GM18505 (cell line): ENCODE data around the gene NTSR1.

Source experiments
- ATAC-seq: cut with Tn5 transposase; IDR thresholded peaks from one replicate; pipeline ENCODE4 v1.9.1; 2021; ENCODE audit not compliant: unreplicated experiment
- POLR2A ChIP-seq: IDR thresholded peaks from 4 replicates; pipeline ENCODE4 v1.6.1; 2011; ENCODE audit warnings: borderline replicate concordance; ENCODE audit not compliant: insufficient read depth, insufficient read length; ENCODE audit errors: extremely low read depth

The NTSR1 gene

DNA sequence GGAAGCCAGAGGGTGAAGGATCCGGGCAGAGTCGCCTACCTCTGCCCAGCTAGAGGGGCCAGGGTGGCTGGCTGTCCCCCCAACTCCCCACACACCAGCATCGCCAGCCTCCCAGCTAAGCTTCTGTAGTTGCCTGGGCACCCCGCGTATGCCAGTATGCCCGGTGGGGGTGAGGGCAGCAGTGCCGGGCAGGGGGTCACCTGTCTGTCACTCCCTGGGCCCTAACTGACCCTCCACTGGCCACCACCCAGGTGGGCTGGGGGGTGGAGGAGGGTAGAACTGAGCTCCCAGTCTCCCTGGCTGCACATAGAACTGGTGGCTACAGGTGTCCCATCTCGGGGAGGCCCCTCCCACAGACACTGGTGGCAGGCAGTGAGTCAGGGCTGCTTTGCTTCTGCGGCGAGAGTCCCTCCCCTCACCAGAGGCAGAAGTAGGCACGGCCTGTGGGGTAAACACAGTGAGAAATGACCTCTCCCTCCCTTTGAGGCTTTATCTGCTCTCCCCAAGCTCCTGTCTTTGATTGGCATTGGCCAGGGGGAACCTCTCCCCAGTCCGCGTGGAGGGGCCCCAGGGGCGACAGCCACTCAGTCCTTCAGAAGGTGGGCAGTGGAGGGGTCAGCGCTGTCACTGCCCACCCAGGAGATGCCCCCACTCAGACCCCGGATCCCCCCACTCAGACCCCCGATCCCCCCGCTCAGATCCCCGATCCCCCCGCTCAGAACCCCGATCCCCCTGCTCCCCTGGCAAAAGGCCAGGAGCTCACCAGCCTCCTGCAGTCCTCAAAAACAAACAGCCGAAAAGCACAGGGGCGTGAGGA lies 2.5 kb downstream of the NTSR1 start:
- ATAC-seq = no peak
- no peak for TF ChIP-seq POLR2A

DNA sequence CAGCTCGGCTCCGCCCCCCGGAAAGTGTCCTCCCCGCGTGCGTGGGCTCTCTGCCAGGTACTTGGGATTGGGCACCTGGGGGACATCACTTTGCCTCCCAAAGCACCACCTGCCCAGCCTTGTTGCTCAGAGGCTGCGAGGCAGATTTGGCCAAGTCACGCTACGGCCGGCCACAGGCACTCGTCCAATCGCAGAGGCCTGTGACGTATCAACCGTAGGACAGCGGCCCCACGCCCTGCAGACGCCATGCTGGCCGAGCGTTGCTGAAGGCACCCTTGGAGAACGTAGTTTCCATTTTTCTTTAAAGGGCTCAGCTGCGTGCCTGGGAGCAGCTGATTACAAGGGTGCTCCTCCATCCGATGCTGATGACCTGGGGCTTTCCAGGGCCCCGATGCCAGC lies 3.1 kb downstream of the NTSR1 start:
- no peak for TF ChIP-seq POLR2A
- no peak for ATAC-seq

DNA sequence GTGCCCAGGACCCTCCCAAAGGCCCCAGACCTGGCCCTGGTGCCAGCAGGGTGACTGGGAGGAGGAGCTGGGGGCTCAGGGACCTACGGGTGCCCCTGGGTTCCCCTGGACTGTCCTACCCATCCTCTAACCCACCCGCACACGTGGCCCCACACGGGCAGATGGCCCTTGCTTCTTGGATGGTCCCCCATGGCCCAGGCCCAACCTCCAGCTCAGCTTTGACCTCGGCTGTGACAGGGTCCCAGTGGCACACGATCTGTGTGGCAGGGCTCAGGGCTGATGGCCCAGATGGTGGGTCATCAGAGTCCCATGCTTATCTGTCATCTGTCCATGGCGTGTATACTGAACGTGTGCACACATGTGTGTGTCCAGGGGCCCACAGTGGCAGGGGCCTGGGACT lies 4.0 kb downstream of the NTSR1 start:
- ATAC-seq = no peak
- no peak for TF ChIP-seq POLR2A

DNA sequence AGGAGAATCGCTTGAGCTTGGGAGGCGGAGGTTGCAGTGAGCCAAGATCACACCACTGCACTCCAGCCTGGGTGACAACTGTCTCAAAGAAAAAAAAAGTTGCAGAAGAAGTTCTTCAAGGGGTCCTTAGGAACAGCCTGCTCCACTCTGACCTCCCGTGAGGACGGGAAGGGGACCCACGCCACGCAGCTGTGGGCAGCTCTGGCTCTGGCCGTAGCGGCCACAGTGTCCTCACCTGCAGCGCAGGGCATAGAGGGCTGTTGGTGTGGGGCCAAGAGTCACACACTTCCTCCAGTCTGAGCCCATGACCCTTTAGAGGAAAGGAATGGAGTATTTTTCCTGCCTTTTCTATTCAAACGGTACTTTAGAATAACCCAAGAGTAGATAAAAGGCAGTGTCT lies 5.4 kb downstream of the NTSR1 start:
- no peak for TF ChIP-seq POLR2A
- ATAC-seq = no peak

DNA sequence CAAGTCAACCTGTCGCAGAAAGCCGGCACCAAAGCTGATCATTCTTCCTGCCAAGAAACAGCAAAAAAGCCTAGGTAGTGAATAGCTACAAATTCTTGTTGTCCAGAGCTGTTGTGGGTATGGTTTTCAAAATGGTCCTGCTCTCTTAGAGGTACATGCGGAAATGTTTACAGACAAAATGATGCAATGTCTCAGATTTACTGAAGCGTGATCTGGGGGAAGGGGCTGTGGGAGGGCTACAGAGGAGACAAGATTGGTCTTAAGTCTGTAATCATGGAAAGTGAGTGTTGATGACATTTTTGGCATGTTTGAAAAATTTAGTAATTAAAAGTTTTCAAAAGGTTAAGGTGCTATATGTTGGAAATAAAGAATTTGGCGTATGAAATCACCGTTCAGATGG lies 6.2 kb downstream of the NTSR1 start:
- no peak for ATAC-seq
- no peak for TF ChIP-seq POLR2A

DNA sequence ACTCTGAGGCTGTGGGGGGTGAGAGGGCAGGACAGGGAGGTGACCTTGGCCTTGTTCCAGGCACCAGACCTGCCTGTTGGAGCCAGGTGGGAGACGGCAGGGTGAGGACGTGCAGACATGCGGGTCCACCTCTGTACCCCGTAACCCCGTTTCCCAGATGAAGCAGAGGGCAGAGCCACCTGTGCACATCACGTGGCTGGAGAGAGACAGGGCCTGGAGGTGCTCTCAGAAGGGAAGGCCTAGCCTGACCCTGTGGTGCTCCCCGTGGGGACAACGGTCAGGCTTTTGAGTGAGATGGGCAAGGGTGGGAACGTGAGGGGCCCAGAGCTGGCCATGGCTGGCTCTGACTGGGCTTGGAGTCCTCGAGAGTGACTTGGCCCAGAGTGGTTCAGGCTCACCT lies 6.6 kb downstream of the NTSR1 start:
- no peak for ATAC-seq
- no peak for TF ChIP-seq POLR2A

DNA sequence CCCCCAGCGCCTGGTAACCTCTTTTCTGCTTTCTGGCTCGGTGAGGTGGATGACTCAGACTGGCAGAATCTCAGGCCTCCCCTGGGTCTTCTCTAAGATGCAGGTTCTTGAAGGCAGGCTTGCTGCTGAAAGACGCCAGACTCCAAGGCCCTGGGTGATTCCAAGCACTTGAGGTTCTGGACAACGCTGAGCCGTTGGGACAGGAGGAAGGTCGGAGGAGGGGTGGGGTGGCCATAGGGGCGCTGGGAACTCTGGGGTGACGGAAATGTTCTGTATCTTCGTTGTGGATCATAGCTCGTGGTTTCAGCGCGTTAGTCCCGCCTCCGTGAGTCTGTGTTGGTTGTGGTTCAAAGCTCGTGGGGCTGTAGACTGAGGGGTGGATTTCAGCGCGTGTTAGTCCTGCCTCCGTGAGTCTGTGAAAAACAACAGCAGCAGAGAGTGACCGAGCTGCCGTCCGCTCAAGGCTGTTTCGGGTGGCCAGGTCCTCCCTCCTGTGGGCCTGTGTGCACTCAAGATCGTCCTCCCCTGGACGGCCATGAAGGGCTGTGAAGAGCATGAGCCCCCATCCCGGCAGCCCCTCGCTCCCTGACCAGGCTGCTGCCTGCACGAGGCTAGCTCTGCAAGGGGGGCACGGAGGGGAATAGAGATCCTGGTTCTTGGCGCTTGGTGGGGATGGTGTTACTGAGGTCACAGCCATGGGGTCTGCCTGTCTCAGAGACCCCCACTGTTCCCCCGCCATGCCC lies 7.7 kb downstream of the NTSR1 start:
- no peak for TF ChIP-seq POLR2A
- ATAC-seq = no peak

DNA sequence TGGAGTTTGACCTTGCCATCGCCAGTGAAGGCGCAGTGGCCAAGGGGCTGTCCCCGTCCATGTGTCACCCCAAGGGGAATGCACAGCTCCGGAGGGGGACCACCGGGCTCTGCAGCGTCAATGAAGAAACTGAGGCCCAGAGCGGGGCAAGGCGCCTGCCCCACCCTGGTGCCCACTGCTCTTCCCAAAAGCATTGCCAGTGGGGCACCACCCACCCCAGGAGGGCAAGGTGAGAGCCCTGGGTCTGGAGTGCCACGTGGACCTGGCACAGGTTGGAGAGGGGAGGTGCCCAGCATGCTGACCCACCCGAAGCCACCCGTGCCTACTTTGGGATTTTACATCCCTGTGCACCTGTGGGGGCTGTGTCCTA lies 8.3 kb downstream of the NTSR1 start:
- ATAC-seq = no peak
- TF ChIP-seq POLR2A = no peak

DNA sequence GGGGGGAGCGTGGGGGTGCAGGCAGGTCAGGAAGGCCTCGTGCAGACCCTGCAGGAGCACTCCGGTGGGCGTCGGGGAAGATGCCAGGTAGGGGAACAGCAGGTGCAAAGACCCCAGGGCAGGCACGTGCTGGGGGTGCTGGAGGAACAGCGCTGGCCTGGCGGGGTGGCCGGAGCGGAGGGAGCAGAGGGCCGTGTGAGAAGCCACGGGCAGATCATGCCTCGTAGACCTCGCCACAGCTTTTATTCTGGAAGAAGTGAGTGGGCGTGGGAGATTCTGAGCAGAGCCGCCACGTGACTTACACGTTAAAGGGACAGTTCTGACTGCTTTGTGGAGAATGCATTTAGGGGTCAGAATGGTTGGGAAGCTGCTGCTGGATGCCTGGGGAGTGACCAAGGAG lies 9.3 kb downstream of the NTSR1 start:
- ATAC-seq = no peak

DNA sequence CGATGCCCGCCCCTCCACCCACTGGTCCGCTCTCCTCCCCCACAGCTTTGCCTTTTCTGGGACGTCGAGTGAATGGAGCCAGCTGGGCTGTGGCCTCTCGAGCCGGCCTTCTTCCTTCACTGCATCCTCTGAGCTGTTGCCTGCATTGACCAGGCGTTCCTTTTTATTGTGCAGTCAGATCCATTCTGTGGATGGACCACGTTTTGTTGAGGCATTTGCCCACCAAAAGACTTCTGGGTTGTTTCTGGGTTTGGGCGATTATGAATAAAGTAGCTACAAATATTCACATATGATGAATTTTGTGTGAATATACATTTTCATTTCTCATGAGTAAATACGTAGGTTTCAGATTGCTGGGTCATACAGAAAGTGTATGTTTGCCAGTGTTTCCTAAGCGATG lies 9.9 kb downstream of the NTSR1 start:
- no peak for ATAC-seq
- TF ChIP-seq POLR2A = no peak

More for the DNA sequence above, 9.3 kb downstream of the NTSR1 start:
- TF ChIP-seq POLR2A = no peak

DNA sequence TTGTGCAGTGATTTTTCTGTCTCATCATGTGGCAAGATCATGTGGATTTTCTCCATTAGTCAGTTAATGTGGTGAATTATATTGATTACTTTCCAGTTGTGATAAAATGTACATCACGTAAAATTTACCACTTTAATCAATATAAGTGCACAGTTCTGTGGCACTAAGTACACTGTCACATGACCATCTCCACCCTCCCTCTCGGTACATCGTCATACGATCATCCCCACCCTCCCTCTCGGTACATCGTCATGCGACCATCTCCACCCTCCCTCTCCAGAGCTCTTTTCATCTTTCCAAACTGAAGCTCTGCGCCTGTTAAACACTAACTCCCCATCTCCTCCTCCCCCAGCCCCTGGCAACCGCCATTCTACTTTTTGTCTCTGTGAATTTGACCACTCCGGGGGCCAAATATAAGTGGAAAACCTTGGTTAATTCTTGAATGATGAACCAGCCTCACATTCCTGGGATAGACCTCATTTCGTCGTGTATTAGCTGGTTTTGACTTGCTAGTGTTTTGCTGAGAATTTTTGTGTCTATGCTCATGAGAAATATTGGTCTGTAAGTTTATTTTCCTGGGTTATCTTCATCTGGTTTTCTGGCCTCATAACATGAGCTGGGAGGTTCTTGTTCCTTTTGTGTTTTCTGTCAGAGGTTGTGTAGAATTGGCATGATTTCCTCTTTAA lies 10.8 kb downstream of the NTSR1 start:
- no peak for ATAC-seq
- no peak for TF ChIP-seq POLR2A

DNA sequence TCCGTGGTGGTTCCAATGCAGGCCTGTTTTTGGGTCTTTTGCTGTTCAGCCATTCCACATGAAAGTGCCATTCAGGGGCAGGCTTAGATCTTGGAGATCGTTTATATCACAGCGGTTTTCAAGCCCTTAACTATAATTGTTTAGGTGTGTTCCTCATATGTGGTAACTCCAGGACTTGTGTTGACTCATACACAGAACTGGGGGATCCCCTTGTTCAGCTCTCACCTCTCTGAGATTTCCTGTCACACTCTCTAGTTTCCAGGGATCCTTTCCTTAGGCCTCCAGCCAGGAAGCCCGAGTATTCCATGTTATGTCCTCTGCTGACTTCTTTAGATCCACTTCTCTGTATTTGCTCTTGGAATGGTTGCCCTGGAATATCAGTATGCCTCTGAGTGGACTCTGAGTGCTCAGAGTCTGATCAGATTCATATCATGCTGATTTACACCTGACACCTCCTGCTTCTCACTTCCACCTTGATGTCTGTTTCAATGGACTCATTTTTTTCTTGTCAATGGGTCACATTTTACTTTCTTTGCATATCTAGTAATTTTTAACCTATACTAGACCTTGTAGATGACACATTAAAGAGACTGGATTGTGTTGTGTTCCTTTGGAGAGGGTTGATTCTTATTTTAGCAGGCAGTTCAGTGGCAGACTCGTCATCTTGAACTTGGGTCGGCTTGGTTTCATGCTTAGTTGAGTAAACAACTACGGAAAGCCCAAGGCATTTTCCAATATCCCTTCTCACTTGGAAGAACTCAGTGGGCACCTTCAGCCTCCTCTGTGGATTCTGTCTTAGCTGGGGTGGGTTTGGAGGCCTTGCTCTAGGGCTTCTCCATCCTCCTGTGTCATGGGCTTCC lies 13.1 kb downstream of the NTSR1 start:
- no peak for TF ChIP-seq POLR2A
- no peak for ATAC-seq

DNA sequence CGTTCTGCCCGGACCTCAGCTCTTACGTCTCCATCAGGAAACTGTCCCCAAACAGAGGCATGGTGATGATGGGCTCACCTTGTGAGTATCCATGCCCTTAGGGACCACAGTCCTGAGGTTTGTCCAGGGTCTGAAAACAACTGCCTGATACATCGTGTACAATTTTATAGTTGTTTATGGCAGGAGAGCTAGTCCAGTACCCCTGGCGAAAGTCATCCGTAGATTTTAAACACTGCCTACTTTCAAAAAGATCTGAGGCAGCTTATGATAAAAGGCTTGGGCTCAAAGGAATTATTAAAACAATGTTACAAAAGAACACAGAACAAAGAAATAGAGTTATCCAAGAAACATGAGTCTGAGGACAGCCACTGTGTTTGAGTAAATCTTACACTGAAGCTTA lies 14.0 kb downstream of the NTSR1 start:
- no peak for TF ChIP-seq POLR2A
- ATAC-seq = no peak

DNA sequence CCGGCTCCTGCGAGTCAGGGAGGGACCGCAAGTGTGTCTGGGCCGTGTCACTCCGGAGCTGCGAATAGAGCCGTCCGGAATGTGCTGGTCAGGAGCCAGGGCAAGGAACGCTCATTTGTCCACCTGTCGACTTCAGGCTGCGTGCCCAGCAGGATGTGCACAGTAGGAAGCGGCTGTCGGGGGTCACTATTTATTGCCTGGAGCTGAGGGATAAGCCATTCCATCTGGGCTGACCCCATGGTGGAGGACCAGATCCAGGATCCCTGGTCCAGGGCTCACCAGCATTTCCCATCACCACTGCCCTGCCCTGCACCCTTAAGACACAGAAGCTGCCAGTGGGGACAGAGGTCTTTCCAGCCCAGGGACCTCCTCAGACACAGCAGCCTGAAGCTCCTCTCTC lies 14.7 kb downstream of the NTSR1 start:
- no peak for ATAC-seq
- no peak for TF ChIP-seq POLR2A
